Ishikawa (cell line): ENCODE results near the gene PHC1.

ENCODE experiments used
- CEBPB ChIP-seq: IDR thresholded peaks from 2 replicates; pipeline ENCODE4 v1.6.1; 2012
- CREB1 ChIP-seq: IDR thresholded peaks from 2 replicates; pipeline ENCODE4 v1.6.1; 2012; ENCODE audit warnings: low read depth
- EGR1 ChIP-seq: IDR thresholded peaks from 2 replicates; pipeline ENCODE4 v1.6.1; 2012
- EP300 ChIP-seq: IDR thresholded peaks from 2 replicates; pipeline ENCODE4 v1.6.1; 2012; ENCODE audit warnings: borderline replicate concordance
- FOXM1 ChIP-seq: IDR thresholded peaks from 2 replicates; pipeline ENCODE4 v1.6.1; 2012; ENCODE audit warnings: low read depth, borderline replicate concordance
- MAX ChIP-seq: IDR thresholded peaks from 2 replicates; pipeline ENCODE4 v1.6.1; 2012
- NFIC ChIP-seq: IDR thresholded peaks from 2 replicates; pipeline ENCODE4 v1.6.1; 2012
- RAD21 ChIP-seq: IDR thresholded peaks from 2 replicates; pipeline ENCODE4 v1.6.1; 2012; ENCODE audit warnings: low read depth
- REST ChIP-seq: IDR thresholded peaks from 2 replicates; pipeline ENCODE4 v1.6.1; 2012; ENCODE audit warnings: low read depth, mild to moderate bottlenecking
- TAF1 ChIP-seq: IDR thresholded peaks from 2 replicates; pipeline ENCODE4 v1.6.1; 2012; ENCODE audit warnings: low read depth, mild to moderate bottlenecking
- TCF12 ChIP-seq: IDR thresholded peaks from 2 replicates; pipeline ENCODE4 v1.6.1; 2012; ENCODE audit warnings: low read depth
- TEAD4 ChIP-seq: IDR thresholded peaks from 2 replicates; pipeline ENCODE4 v1.6.1; 2012
- USF1 ChIP-seq: IDR thresholded peaks from 2 replicates; pipeline ENCODE4 v1.6.1; 2012
- YY1 ChIP-seq: IDR thresholded peaks from 2 replicates; pipeline ENCODE4 v1.6.1; 2012; ENCODE audit warnings: low read depth
- ZBTB7A ChIP-seq: IDR thresholded peaks from 2 replicates; pipeline ENCODE4 v1.6.1; 2012; ENCODE audit warnings: low read depth

Gene PHC1

GRCh38 chr12:8914033-8914715 is at the start of gene PHC1:
TSS of gene PHC1 (plus strand) at chr12:8914509. CDS start at chr12:8917678, 3,169 bp downstream.
- TF ChIP-seq ZBTB7A = peak; percentile 49; the same call in 1 of the 2 replicates
- peak; percentile 27; the same call in 1 of the 2 replicates for TF ChIP-seq MAX
- TF ChIP-seq EGR1 = 0 out of 2 replicates have a peak, but pooled peaks have one; percentile 26
- peak; percentile 29 for TF ChIP-seq CREB1

GRCh38 chr12:8866429-8866828 is 47.9 kb upstream of the PHC1 start:
- TF ChIP-seq CREB1 (no peak), YY1 (no peak)

- TF ChIP-seq FOXM1 (no peak), REST (no peak), YY1 (no peak), MAX (no peak), TAF1 (no peak), USF1 (no peak), RAD21 (no peak), TEAD4 (no peak), CEBPB (no peak), EP300 (no peak), EGR1 (no peak), ZBTB7A (no peak), TCF12 (no peak), CREB1 (no peak)
Observed at GRCh38 chr12:8867009-8867408, 47.3 kb upstream of the PHC1 start.

GRCh38 chr12:8867786-8868185 is 46.5 kb upstream of the PHC1 start:
- no peak for TF ChIP-seq CREB1
- no peak for TF ChIP-seq TEAD4
- no peak for TF ChIP-seq USF1
- TF ChIP-seq NFIC = no peak
- TF ChIP-seq TAF1 = no peak
- no peak for TF ChIP-seq EP300
- TF ChIP-seq MAX = no peak
- no peak for TF ChIP-seq FOXM1
- TF ChIP-seq EGR1 = no peak
- no peak for TF ChIP-seq YY1
- no peak for TF ChIP-seq TCF12
- no peak for TF ChIP-seq RAD21
- no peak for TF ChIP-seq CEBPB

GRCh38 chr12:8870586-8870985 is 43.7 kb upstream of the PHC1 start:
- TF ChIP-seq YY1 = no peak
- TF ChIP-seq CREB1 = no peak
- TF ChIP-seq CEBPB = no peak
- no peak for TF ChIP-seq MAX
- no peak for TF ChIP-seq ZBTB7A
- no peak for TF ChIP-seq RAD21
- no peak for TF ChIP-seq FOXM1
- TF ChIP-seq REST = no peak
- TF ChIP-seq TCF12 = no peak

- TF ChIP-seq EGR1 = no peak
- TF ChIP-seq FOXM1 = no peak
- no peak for TF ChIP-seq USF1
- no peak for TF ChIP-seq REST
- TF ChIP-seq EP300 = no peak
- no peak for TF ChIP-seq TEAD4
- no peak for TF ChIP-seq MAX
- no peak for TF ChIP-seq NFIC
- TF ChIP-seq ZBTB7A = no peak
- no peak for TF ChIP-seq RAD21
- no peak for TF ChIP-seq TCF12
- TF ChIP-seq TAF1 = no peak
- TF ChIP-seq CREB1 = no peak
- no peak for TF ChIP-seq CEBPB
Observed at GRCh38 chr12:8871068-8871467, 43.2 kb upstream of the PHC1 start.
